Stimulated activated naive B cell treated with anti-CD40 and anti-IgM and Interleukin-4, amounts not matched to agents 10 μg/mL and 1 μg/mL and 100 μg/mL, for 72 hours (primary cell): Measurements from ENCODE around the gene ZSWIM6.

ENCODE experiments used
- ATAC-seq, 2 donors: fragments of 150-1000 bp; cut with Tn5 transposase; replicated peaks; 2 replicates each; pipeline ENCODE4 v1.10.0; 2021; ENCODE audit warnings: moderate library complexity in 1 of 2
- DNase-seq: peaks from one replicate; pipeline ENCODE4 v3.0.0; 2021
- H3K27ac Mint-ChIP-seq: one replicate; pipeline ENCODE4 v1.8.0; 2022; ENCODE audit warnings: mild to moderate bottlenecking, mixed read lengths
- H3K27me3 Mint-ChIP-seq, 2 donors: one replicate each; pipeline ENCODE4 v1.8.0; 2022; ENCODE audit warnings: mixed read lengths in 2 of 2
- H3K36me3 Mint-ChIP-seq, 2 donors: one replicate each; pipeline ENCODE4 v1.8.0; 2022; ENCODE audit warnings: mixed read lengths in 2 of 2, mild to moderate bottlenecking in 1 of 2
- H3K4me1 Mint-ChIP-seq, 2 donors: one replicate each; pipeline ENCODE4 v1.8.0; 2022; ENCODE audit warnings: mixed read lengths in 2 of 2, mild to moderate bottlenecking in 1 of 2
- H3K4me3 Mint-ChIP-seq, 2 donors: one replicate each; pipeline ENCODE4 v1.8.0; 2022; ENCODE audit warnings: mild to moderate bottlenecking in 2 of 2, mixed read lengths in 2 of 2, moderate library complexity in 1 of 2
- H3K9me3 Mint-ChIP-seq, 2 donors: one replicate each; pipeline ENCODE4 v1.8.0; 2022; ENCODE audit warnings: mixed read lengths in 2 of 2, mild to moderate bottlenecking in 1 of 2

The ZSWIM6 gene

GRCh38 chr5:61595426-61595825, 263.4 kb downstream of the ZSWIM6 start:
- DNase-seq: no peak
- Mint-ChIP-seq H3K4me3 (no peak overlapping the region), H3K27me3 (peaks cover 0 to 3% of the 10 kb centered on the region in 2 donors)

More at GRCh38 chr5:61595426-61595825, 263.4 kb downstream of the ZSWIM6 start:
- no peaks in the 10 kb centered on the region for H3K9me3 Mint-ChIP-seq
- no peak for ATAC-seq
- H3K36me3 Mint-ChIP-seq: no peaks in the 10 kb centered on the region
- H3K27ac Mint-ChIP-seq: no peak overlapping the region
- H3K4me1 Mint-ChIP-seq: peaks cover 0 to 2% of the 10 kb centered on the region in 2 donors
